ENCODE data around the gene KRTAP26-1. TPM values are rescaled to one million over a fixed set of nuclear protein-coding genes. Genes with fewer than 3 reads are reported as not detected.

Gene KRTAP26-1
- total RNA-seq, result not detected in 2 replicates

GRCh38 chr21:30320215-30320614, at the start of gene KRTAP26-1:
KRTAP26-1 (minus strand) TSS chr21:30320315; CDS start chr21:30320035, 280 bp downstream.

GRCh38 chr21:30348506-30348905, 28.4 kb upstream of the KRTAP26-1 start, which contains the start of gene KRTAP23-1:
KRTAP23-1 (minus strand) TSS chr21:30348606; CDS start chr21:30348606, 0 bp downstream.

GRCh38 chr21:30337276-30337744, 17.2 kb upstream of the KRTAP26-1 start, which contains the start of gene KRTAP27-1:
KRTAP27-1 (minus strand) TSS chr21:30337694; CDS start chr21:30337668, 26 bp downstream.

GRCh38 chr21:30289215-30289614, 30.9 kb downstream of the KRTAP26-1 start, which contains the start of gene KRTAP25-1:
KRTAP25-1 (minus strand) TSS chr21:30289514; CDS start chr21:30289490, 24 bp downstream.

GRCh38 chr21:30282850-30283249, 37.3 kb downstream of the KRTAP26-1 start, which contains the start of gene KRTAP24-1:
KRTAP24-1 (minus strand) TSS chr21:30282950; CDS start chr21:30282932, 18 bp downstream.

Small RNA genes lying within 50 kb of the gene (small RNA-seq; reads per million reads assigned to genes)
- gene KRTAP23-1, result not detected

Other genes starting within 250 kb of the KRTAP26-1 start
- not detected in 2 replicates for gene CLDN17, start 153.5 kb downstream of the KRTAP26-1 start, total RNA-seq
- not detected in 2 replicates for gene CLDN8, start 104.2 kb downstream of the KRTAP26-1 start, total RNA-seq
- gene KRTAP24-1, start 37.4 kb downstream of the KRTAP26-1 start, total RNA-seq, result not detected in 2 replicates
- not detected in 2 replicates for gene KRTAP25-1, start 30.8 kb downstream of the KRTAP26-1 start, total RNA-seq
- gene KRTAP27-1, start 17.4 kb upstream of the KRTAP26-1 start, total RNA-seq, result not detected in 2 replicates
- gene KRTAP23-1, start 28.3 kb upstream of the KRTAP26-1 start, total RNA-seq, result not detected in 2 replicates
- not detected in 2 replicates for gene KRTAP13-2, start 52.0 kb upstream of the KRTAP26-1 start, total RNA-seq
- not detected in 2 replicates for gene KRTAP13-1, start 75.7 kb upstream of the KRTAP26-1 start, total RNA-seq
- not detected in 2 replicates for gene KRTAP13-3, start 105.6 kb upstream of the KRTAP26-1 start, total RNA-seq
- gene KRTAP13-4, start 109.9 kb upstream of the KRTAP26-1 start, total RNA-seq, result not detected in 2 replicates
- not detected in 2 replicates for gene KRTAP15-1, start 120.0 kb upstream of the KRTAP26-1 start, total RNA-seq
- gene KRTAP19-1, start 160.1 kb upstream of the KRTAP26-1 start, total RNA-seq, result not detected in 2 replicates
- gene KRTAP19-2, start 167.1 kb upstream of the KRTAP26-1 start, total RNA-seq, result not detected in 2 replicates
- gene KRTAP19-3, start 171.7 kb upstream of the KRTAP26-1 start, total RNA-seq, result not detected in 2 replicates
- gene KRTAP19-4, start 176.8 kb upstream of the KRTAP26-1 start, total RNA-seq, result not detected in 2 replicates
- gene KRTAP19-5, start 181.8 kb upstream of the KRTAP26-1 start, total RNA-seq, result not detected in 2 replicates
- gene KRTAP19-6, start 221.5 kb upstream of the KRTAP26-1 start, total RNA-seq, result not detected in 2 replicates
- not detected in 2 replicates for gene KRTAP19-7, start 241.0 kb upstream of the KRTAP26-1 start, total RNA-seq

Measured in vein endothelial cell (primary cell).